Prostate gland (tissue), 2 donors: Measurements from ENCODE around the gene BUD23. TPM values are rescaled to one million over a fixed set of nuclear protein-coding genes. Genes with fewer than 3 reads are reported as not detected.

Experiments used
- DNase-seq: peaks from one replicate; pipeline ENCODE4 v3.0.0-alpha.2; 2019; ENCODE audit warnings: low spot score
- H3K27ac ChIP-seq, 2 donors: fragments of 200-600 bp; sonication (generic); 2 replicates each; pipeline ENCODE4 v1.5.1; 2017 to 2019
- H3K27me3 ChIP-seq: fragments of 200-600 bp; sonication (generic); replicated peaks from 2 replicates; pipeline ENCODE4 v1.5.1; 2019; ENCODE audit not compliant: insufficient read depth
- H3K36me3 ChIP-seq, 2 donors: fragments of 200-600 bp; sonication (generic); 1 replicate in 1 of 2; 2 replicates in 1 of 2; pipeline versions ENCODE4 v1.5.1 to v1.8.1; 2017 to 2019
- H3K4me1 ChIP-seq: fragments of 200-600 bp; sonication (generic); replicated peaks from 2 replicates; pipeline ENCODE4 v1.5.1; 2019
- H3K4me3 ChIP-seq, 2 donors: fragments of 200-600 bp; sonication (generic); 2 replicates each; pipeline ENCODE4 v1.5.1; 2017 to 2019
- H3K9me3 ChIP-seq: fragments of 200-600 bp; sonication (generic); 2 replicates; pipeline ENCODE4 v1.5.1; 2017
- CTCF ChIP-seq, 4 experiments: fragments of 200-600 bp in 2 of 4; fragments of 450-650 bp in 2 of 4; sonication (generic) in 2 of 4; IDR thresholded peaks; 1 replicate in 3 of 4; 2 replicates in 1 of 4; pipeline ENCODE4 v1.5.1; 2016 to 2019; ENCODE audit warnings: antibody characterized with exemption in 4 of 4, mild to moderate bottlenecking in 2 of 4, moderate library complexity in 2 of 4
- POLR2A ChIP-seq: fragments of 450-650 bp; IDR thresholded peaks from one replicate; pipeline ENCODE4 v1.6.1; 2016; ENCODE audit warnings: antibody characterized with exemption, mild to moderate bottlenecking
- POLR2AphosphoS5 ChIP-seq: sonication (generic); formaldehyde crosslinking; IDR thresholded peaks from one replicate; pipeline ENCODE4 v1.6.1; 2017; ENCODE audit warnings: antibody characterized with exemption
- WGBS: methylation state at CpG from one replicate; pipeline ENCODE4 v1.1.5; 2018; 5-methylcytosine and 5-hydroxymethylcytosine counted together
- intact Hi-C: fragments of 100-400 bp; cut with DNase I; formaldehyde crosslinking; loops from one replicate; pipeline ENCODE4 v1.14.2; 2022
- total RNA-seq, 2 donors: library from RNA; depleted of rRNA; stranded (reverse); fragments of >200 nt; gene quantifications; one replicate each; pipeline ENCODE4 v1.1.0, GENCODE V29; 2016

The BUD23 gene
- total RNA-seq, 2 donors from 2014 or later = 72.3 to 196 TPM

DNA sequence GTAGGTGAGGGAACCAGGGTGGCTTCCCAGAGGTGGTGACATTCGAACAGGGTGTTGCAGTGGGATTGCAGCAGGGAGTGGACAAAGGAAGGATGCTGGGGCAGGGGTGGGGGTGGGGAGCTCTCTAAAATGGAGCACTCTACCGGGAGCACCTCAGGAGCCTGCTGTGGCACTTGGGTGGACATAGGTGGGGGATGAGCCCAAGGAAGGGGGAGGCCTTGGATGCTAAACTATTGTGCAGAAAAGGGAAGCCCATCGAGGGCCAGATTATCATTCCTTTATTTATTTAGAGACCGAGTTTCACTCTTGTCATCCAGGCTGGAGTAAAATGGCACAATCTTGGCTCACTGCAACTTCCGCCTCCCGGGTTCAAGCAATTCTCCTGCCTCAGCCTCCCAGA, 39.4 kb downstream of the BUD23 start:
- TF ChIP-seq CTCF (IDR thresholded peaks at IDR 0.05) = no peak
- TF ChIP-seq POLR2A = no peak
- TF ChIP-seq POLR2AphosphoS5 = no peak
- WGBS = 72% methylated on average over 6 of the region's 6 CpGs
- Histone ChIP-seq H3K36me3 (no peaks in the 10 kb centered on the region), H3K4me3 (no peak overlapping the region), H3K9me3 (no peaks in the 10 kb centered on the region), H3K27me3 (no peaks in the 10 kb centered on the region), H3K27ac (no peak overlapping the region), H3K4me1 (peaks cover 3% of the 10 kb centered on the region)
- intact Hi-C loops = no loop called here
- DNase-seq = no peak

DNA sequence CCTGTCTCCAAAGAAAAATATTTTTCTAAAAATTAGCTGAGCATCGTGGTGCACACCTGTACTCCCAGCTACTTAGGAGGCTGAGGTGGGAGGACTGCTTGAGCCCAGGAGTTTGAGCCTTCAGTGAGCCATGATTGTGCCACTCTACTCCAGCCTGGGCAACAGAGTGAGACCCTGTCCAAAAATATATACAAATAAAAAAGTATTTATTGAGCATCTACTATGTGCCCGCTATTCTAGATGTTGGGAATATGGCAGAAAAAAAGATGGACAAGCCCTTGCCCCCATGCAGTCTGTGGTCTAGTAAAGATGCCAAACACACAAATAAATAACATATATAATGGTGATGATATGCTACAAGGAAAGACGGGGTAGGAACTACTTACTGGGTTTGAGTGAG, 40.4 kb downstream of the BUD23 start:
- intact Hi-C loops = loop anchor here (2.0 kb wide), 1 partner anchor 117 kb away; no protein-coding TSS in a partner anchor
- H3K9me3 ChIP-seq = no peaks in the 10 kb centered on the region
- no peak overlapping the region for H3K4me3 ChIP-seq
- H3K27me3 ChIP-seq = no peaks in the 10 kb centered on the region
- DNase-seq = no peak
- TF ChIP-seq POLR2A (no peak), CTCF (IDR thresholded peaks at IDR 0.05) (no peak), POLR2AphosphoS5 (no peak)
- H3K4me1 ChIP-seq = no peaks in the 10 kb centered on the region
- WGBS = 91% methylated on average over 3 of the region's 3 CpGs
- H3K27ac ChIP-seq = no peak overlapping the region
- no peaks in the 10 kb centered on the region for H3K36me3 ChIP-seq

DNA sequence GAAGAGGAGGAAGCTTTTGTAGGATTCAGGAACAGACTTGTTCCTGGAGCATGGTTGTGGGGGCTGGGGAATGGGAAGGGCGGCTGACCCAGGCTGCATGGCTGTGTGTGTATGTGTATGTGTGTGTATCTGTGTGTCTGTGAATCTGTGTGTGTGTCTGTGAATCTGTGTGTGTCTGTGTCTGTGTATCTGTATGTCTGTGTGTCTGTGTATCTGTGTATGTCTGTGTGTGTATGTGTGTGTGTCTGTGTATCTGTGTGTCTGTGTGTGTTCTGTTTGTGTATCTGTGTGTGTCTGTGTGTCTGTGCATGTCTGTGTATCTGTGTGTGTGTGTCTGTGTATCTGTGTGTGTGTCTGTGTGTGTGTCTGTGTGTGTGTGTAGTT, 42.7 kb downstream of the BUD23 start:
- DNase-seq = no peak
- no peak overlapping the region for H3K4me3 ChIP-seq
- no peaks in the 10 kb centered on the region for H3K27me3 ChIP-seq
- H3K4me1 ChIP-seq = no peaks in the 10 kb centered on the region
- no peak for TF ChIP-seq CTCF (IDR thresholded peaks at IDR 0.05)
- WGBS = 69% methylated on average over 1 of the region's 1 CpG
- H3K27ac ChIP-seq = no peak overlapping the region
- intact Hi-C loops = no loop called here
- H3K36me3 ChIP-seq = no peaks in the 10 kb centered on the region
- H3K9me3 ChIP-seq = no peaks in the 10 kb centered on the region

GRCh38 chr7:73727952-73728351, 44.6 kb downstream of the BUD23 start:
- intact Hi-C loops = no loop called here
- Histone ChIP-seq H3K27ac (no peak overlapping the region), H3K4me1 (no peaks in the 10 kb centered on the region), H3K27me3 (no peaks in the 10 kb centered on the region), H3K4me3 (no peak overlapping the region), H3K36me3 (no peaks in the 10 kb centered on the region), H3K9me3 (no peaks in the 10 kb centered on the region)
- WGBS = 83% methylated on average over 3 of the region's 3 CpGs
- no peak for DNase-seq
- no peak for TF ChIP-seq POLR2AphosphoS5
- no peak for TF ChIP-seq CTCF (IDR thresholded peaks at IDR 0.05)
- TF ChIP-seq POLR2A = no peak

DNA sequence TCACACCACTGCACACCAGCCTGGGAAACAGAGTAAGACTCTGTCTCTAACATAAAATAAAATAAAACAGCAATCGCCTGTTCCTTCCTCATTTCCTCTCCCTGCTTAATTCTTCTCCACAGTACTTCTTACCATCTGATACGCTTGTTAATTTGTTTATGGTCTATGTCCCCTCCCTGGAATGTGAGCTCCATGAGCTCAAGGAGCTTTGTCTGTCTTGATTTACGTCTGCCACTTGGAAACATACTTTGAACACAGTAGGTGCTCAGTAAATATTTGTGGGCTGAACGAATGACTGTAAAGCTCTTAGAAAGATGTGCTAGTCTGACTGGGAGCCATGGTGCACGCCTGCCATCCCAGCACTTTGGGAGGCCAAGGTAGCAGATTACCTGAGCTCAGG, 45.2 kb downstream of the BUD23 start:
- H3K36me3 ChIP-seq = no peaks in the 10 kb centered on the region
- DNase-seq = no peak
- no peaks in the 10 kb centered on the region for H3K4me1 ChIP-seq
- intact Hi-C loops = no loop called here
- H3K27ac ChIP-seq = no peak overlapping the region
- TF ChIP-seq POLR2AphosphoS5 (no peak), CTCF (IDR thresholded peaks at IDR 0.05) (no peak), POLR2A (no peak)
- WGBS = 35% methylated on average over 5 of the region's 5 CpGs
- H3K4me3 ChIP-seq = no peak overlapping the region
- no peaks in the 10 kb centered on the region for H3K9me3 ChIP-seq
- H3K27me3 ChIP-seq = no peaks in the 10 kb centered on the region
